ENCODE data around the gene C3orf20.

The C3orf20 gene

DNA sequence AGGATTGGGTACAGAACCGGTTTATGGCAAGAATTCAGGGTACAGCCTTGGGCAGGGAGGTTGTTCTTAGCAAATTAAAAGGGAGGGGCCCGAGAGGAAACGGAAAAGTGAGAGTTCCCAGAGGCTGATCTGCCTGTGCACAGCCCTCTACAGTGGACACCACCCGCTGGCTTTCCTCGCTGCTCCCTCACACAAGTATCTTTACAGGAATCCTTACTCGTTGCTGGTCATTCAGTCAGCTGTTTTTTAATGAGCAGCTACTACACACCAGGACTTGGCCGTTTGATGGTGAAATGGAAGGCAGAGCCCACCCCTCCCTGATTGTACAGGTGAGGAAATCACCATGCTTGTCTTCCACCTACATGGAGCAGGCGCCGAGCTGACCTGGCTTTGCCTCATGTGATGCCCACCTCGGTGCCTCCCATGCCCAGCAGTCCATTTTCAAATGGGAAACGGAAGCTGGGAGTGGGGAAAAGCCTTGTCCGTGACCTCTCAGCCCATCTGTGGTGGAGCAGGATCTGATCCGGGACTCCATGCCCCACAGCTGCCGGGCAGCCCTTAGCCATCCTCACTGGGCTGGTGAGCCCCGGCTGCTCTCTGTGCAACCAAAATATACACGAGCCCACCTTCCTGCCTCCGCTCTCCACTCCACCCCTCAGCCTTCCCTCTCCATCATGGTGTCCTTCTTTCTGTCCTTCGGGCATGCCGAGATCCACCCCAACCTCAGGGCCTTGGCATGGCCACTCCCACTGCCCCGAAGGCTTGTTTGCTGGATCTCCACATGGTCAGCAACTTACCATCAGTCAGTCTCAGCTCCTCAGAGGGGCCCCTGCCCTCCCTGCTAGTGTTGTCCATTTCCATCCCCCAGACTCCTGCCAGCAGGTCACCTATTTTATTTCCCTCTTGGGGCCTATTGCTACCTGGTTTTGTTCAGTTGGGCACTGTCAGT, 110.5 kb downstream of the C3orf20 start:
- no peak for DNase-seq (ENCODE audit: extremely low read depth, low read depth)

DNA sequence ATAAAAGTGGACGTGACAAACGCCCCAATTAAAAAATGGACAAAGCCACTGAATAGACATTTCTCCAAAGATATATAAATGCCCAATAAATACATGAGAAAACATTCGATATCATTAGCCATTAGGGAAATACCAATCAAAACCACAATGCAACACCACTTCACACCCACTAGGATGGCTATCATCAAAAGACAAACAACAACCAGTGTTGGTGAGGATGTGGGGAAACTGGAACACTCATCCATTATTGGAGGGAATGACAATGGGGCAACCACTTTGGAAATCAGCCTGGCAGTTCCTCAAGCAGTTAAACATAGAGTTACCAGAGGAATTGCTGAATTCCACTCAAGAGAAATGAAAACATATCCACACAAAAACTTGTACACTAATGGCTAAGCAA, 111.4 kb downstream of the C3orf20 start:
- TF ChIP-seq, protein P1, sequence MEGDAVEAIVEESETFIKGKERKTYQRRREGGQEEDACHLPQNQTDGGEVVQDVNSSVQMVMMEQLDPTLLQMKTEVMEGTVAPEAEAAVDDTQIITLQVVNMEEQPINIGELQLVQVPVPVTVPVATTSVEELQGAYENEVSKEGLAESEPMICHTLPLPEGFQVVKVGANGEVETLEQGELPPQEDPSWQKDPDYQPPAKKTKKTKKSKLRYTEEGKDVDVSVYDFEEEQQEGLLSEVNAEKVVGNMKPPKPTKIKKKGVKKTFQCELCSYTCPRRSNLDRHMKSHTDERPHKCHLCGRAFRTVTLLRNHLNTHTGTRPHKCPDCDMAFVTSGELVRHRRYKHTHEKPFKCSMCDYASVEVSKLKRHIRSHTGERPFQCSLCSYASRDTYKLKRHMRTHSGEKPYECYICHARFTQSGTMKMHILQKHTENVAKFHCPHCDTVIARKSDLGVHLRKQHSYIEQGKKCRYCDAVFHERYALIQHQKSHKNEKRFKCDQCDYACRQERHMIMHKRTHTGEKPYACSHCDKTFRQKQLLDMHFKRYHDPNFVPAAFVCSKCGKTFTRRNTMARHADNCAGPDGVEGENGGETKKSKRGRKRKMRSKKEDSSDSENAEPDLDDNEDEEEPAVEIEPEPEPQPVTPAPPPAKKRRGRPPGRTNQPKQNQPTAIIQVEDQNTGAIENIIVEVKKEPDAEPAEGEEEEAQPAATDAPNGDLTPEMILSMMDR (IDR thresholded peaks at IDR 0.05; ENCODE audit: low read depth, low read length), result no peak
- DNase-seq (ENCODE audit: extremely low read depth, low read depth), result no peak

More for the DNA sequence above, 110.5 kb downstream of the C3orf20 start:
- TF ChIP-seq, protein P1 (IDR thresholded peaks at IDR 0.05; ENCODE audit: low read depth, low read length), result no peak

DNA sequence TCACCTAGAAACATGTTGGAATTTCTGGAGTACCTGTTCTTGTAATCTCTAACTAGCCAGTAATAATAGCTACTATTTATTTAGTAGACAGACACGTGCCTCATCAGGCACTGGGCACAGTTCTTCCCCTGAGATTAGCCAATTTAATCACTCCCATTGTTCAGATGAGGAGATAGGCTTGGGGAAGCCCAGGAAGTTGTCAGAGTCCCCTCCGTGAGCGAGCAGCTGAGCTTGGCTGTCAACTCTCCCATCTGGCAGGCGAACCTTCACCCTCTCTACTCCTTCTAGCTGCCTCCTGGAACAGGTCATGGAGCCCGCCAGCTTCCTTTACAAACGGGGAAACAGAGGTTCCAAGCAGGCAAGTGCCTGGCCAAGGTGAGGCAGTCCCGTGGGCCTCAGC, 112.7 kb downstream of the C3orf20 start:
- TF ChIP-seq, protein P1 (IDR thresholded peaks at IDR 0.05; ENCODE audit: low read depth, low read length), result no peak
- DNase-seq (ENCODE audit: extremely low read depth, low read depth), result no peak

DNA sequence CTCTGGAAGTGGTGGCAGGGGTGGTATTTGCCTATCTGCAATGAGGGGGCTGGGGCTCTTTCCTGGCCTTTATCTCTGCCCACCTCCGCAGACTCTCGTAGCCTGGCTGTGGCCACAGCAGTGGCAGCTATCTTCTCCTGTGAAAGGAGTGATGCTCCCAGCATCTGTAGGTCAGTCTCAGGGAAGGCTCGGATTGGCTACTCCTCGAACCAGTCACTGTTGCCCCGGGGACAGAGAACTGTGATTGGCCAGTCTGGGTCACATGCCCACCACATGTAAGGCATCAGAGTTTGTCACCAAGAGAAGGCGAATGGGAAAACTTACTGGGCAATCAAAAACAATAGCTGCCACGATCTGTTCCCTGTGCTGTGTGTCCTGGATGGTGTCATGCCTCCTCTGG, 113.7 kb downstream of the C3orf20 start:
- no peak for DNase-seq (ENCODE audit: extremely low read depth, low read depth)
- TF ChIP-seq, protein P1 (IDR thresholded peaks at IDR 0.05; ENCODE audit: low read depth, low read length), result no peak

DNA sequence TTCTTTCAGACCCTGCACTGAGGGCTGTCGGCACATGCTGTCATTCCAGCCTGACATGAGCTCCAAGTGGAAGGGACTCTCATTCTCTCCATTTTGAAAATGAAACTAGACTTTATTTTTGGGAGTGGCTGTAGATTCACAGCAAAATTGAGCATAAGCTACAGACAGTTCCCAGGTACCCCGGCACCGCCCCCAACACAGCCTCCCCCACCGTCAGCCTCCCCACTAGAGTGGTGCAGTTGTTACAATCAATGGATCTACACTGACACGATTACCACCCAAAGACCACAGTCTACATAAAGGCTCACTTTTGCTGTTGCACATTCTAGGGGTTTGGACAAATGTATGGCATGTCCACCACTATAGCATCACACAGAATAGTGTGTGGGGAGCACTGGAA, 114.3 kb downstream of the C3orf20 start:
- TF ChIP-seq, protein P1 (IDR thresholded peaks at IDR 0.05; ENCODE audit: low read depth, low read length), result no peak
- no peak for DNase-seq (ENCODE audit: extremely low read depth, low read depth)

DNA sequence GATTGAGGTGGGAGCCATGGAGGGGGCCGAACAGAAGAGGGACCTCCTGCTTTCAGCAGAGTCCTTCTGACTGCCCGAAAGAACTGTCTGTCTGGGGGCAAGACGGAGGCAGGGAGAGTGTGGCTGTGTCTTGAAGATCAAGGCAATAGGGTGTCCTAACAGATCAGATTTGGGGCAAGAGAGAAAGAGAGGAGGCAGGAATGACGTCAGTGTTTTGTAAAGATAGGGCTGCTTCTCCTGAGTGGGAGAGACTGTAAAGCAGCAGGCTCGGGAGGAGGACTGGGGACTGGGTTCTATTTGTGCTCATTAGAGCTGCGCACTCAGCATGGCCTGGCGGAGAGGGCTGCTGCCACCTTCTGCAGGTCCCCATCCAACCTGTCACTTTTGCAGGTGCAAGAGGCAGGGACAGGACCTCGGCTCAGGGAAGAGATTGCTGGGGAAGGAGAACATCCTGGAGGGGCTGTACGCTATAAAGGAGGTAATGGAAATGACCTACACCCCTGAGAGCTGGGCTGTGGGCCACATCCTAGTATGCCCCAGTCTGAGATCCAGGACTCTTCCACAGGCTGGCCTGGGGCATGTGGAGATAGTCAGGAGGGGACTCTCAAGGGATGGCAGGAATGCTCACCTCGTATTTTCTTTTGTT, 114.8 kb downstream of the C3orf20 start:
- TF ChIP-seq, protein P1 (IDR thresholded peaks at IDR 0.05; ENCODE audit: low read depth, low read length), result no peak
- no peak for DNase-seq (ENCODE audit: extremely low read depth, low read depth)

DNA sequence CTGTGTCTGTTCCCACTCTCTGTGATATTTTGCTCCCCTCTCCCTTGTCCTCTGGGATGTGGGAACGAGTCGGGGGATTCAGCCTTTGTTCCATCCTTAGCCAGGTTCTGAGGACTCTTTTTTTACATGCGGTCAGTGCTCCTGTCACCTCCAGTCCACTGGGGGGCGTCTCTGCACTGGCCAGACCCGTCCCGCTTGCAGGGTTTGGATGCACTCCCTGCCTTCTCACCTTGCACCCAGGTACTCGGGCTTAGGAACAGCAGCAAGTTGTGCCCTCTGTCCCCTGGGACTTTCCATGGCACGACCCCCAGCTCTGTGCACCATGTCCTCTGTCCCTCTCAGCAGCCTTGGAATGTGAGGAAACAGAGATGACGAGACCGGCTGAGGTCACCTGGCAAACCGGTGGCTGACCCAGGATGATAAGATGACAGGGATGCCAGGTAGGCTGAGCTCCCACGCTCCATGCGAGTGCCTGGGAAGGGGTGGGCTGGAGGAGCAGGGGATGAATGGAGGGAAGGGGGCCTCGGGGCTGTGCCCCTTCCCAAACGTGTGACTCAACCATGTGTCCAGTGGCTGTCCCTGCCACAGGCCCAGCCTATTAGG, 116.5 kb downstream of the C3orf20 start:
- TF ChIP-seq, protein P1 (IDR thresholded peaks at IDR 0.05; ENCODE audit: low read depth, low read length), result peak; percentile 50

More for the DNA sequence above, 116.5 kb downstream of the C3orf20 start:
- no peak for DNase-seq (ENCODE audit: extremely low read depth, low read depth)
